Sigmoid colon (tissue), 7 donors: ENCODE data around the gene PKHD1. TPM values are rescaled to one million over a fixed set of nuclear protein-coding genes. Genes with fewer than 3 reads are reported as not detected.

Experiments used
- DNase-seq: peaks from one replicate; pipeline ENCODE4 v3.0.0-alpha.2; 2019
- H3K27ac ChIP-seq, 4 donors: fragments of 200-600 bp; sonication (generic); one replicate each; pipeline ENCODE4 v1.5.1; 2016 to 2019; ENCODE audit warnings: mild to moderate bottlenecking in 1 of 4
- H3K27me3 ChIP-seq, 3 donors: fragments of 200-600 bp; sonication (generic); one replicate each; pipeline ENCODE4 v1.5.1; 2019; ENCODE audit warnings: mild to moderate bottlenecking in 1 of 3
- H3K36me3 ChIP-seq, 4 donors: fragments of 200-600 bp; sonication (generic); one replicate each; pipeline ENCODE4 v1.5.1; 2016 to 2019
- H3K4me1 ChIP-seq, 4 donors: fragments of 200-600 bp; sonication (generic); one replicate each; pipeline ENCODE4 v1.5.1; 2017 to 2019
- H3K4me3 ChIP-seq, 4 donors: fragments of 200-600 bp; sonication (generic); one replicate each; pipeline ENCODE4 v1.5.1; 2017 to 2019; ENCODE audit warnings: mild to moderate bottlenecking in 2 of 4, moderate library complexity in 1 of 4
- H3K9me3 ChIP-seq, 4 donors: fragments of 200-600 bp in 3 of 4; sonication (generic) in 3 of 4; one replicate each; pipeline versions ENCODE4 v1.5.1 to v1.6.1; 2013 to 2019
- CTCF ChIP-seq, 4 experiments: fragments of 450-650 bp in 3 of 4; fragments of 200-600 bp in 1 of 4; IDR thresholded peaks; one replicate each; pipeline ENCODE4 v1.5.1; 2016 to 2019; ENCODE audit warnings: antibody characterized with exemption in 4 of 4, mild to moderate bottlenecking in 3 of 4, moderate library complexity in 2 of 4
- EP300 ChIP-seq, 4 donors: sonication (generic); formaldehyde crosslinking; IDR thresholded peaks; one replicate each; pipeline ENCODE4 v1.6.1; 2017; ENCODE audit warnings: antibody characterized with exemption in 4 of 4
- POLR2A ChIP-seq, 2 donors: fragments of 450-650 bp; IDR thresholded peaks; one replicate each; pipeline ENCODE4 v1.6.1; 2016; ENCODE audit warnings: antibody characterized with exemption in 2 of 2, mild to moderate bottlenecking in 2 of 2, moderate library complexity in 2 of 2
- POLR2AphosphoS5 ChIP-seq, 4 donors: sonication (generic); formaldehyde crosslinking; IDR thresholded peaks; one replicate each; pipeline ENCODE4 v1.6.1; 2017; ENCODE audit warnings: antibody characterized with exemption in 4 of 4
- WGBS, 2 donors: extraction: QIAGEN DNeasy Blood & Tissue Kit; methylation state at CpG; one replicate each; pipeline ENCODE4 v1.1.7; 2013; 5-methylcytosine and 5-hydroxymethylcytosine counted together
- intact Hi-C: fragments of 100-400 bp; cut with DNase I; formaldehyde crosslinking; loops from one replicate; pipeline ENCODE4 v1.15.1; 2023
- polyA plus RNA-seq, 3 donors: library from polyadenylated mRNA; stranded (reverse); fragments of 200-250 nt; gene quantifications; one replicate each; pipeline ENCODE4 v1.2.3, GENCODE V29; 2013
- total RNA-seq, 4 donors: library from RNA; depleted of rRNA; stranded (reverse); fragments of >200 nt; gene quantifications; one replicate each; pipeline ENCODE4 v1.1.0, GENCODE V29; 2016
- donor health status: healthy with polysubstance abuse.
- donor health status: Bipolar disorder and iron deficiency.
- donor health status: healthy.

The PKHD1 gene
- total and polyA plus RNA-seq, 7 donors, result under 0.01 to 0.66 (median under 0.01) TPM; not detected in 2

- DNase-seq, result no peak
- H3K27ac ChIP-seq, result no peak overlapping the region
- no peaks in the 10 kb centered on the region for H3K4me1 ChIP-seq
- no peaks in the 10 kb centered on the region for H3K9me3 ChIP-seq
- no peaks in the 10 kb centered on the region for H3K27me3 ChIP-seq
- no peak overlapping the region for H3K4me3 ChIP-seq
- H3K36me3 ChIP-seq, result no peaks in the 10 kb centered on the region
- TF ChIP-seq POLR2A (IDR thresholded peaks at IDR 0.05) (no peak), CTCF (IDR thresholded peaks at IDR 0.05) (no peak), EP300 (IDR thresholded peaks at IDR 0.05) (no peak), POLR2AphosphoS5 (IDR thresholded peaks at IDR 0.05) (no peak)
- WGBS, 2 donors, result 50 to 57% methylated on average over 1 of the region's 1 CpG
- intact Hi-C loops, result no loop called here
Observed at GRCh38 chr6:51830666-51831065, 256.7 kb downstream of the PKHD1 start.

GRCh38 chr6:51827580-51827979 is 259.8 kb downstream of the PKHD1 start:
- DNase-seq, result no peak
- no peaks in the 10 kb centered on the region for H3K4me1 ChIP-seq
- intact Hi-C loops, result no loop called here
- no peak overlapping the region for H3K4me3 ChIP-seq
- no peaks in the 10 kb centered on the region for H3K36me3 ChIP-seq
- no peak overlapping the region for H3K27ac ChIP-seq
- TF ChIP-seq POLR2AphosphoS5 (IDR thresholded peaks at IDR 0.05), result no peak
- no peak for TF ChIP-seq POLR2A (IDR thresholded peaks at IDR 0.05)
- TF ChIP-seq CTCF (IDR thresholded peaks at IDR 0.05), result no peak
- TF ChIP-seq EP300 (IDR thresholded peaks at IDR 0.05), result no peak
- no peaks in the 10 kb centered on the region for H3K9me3 ChIP-seq
- H3K27me3 ChIP-seq, result no peaks in the 10 kb centered on the region
- 58 to 80% methylated on average over 1 of the region's 1 CpG for WGBS, 2 donors

GRCh38 chr6:51824940-51825339 is 262.5 kb downstream of the PKHD1 start:
- intact Hi-C loops, result no loop called here
- TF ChIP-seq CTCF (IDR thresholded peaks at IDR 0.05), result no peak
- no peak for TF ChIP-seq POLR2A (IDR thresholded peaks at IDR 0.05)
- no peak for TF ChIP-seq POLR2AphosphoS5 (IDR thresholded peaks at IDR 0.05)
- no peak for TF ChIP-seq EP300 (IDR thresholded peaks at IDR 0.05)
- Histone ChIP-seq H3K36me3 (no peaks in the 10 kb centered on the region), H3K27ac (no peak overlapping the region), H3K9me3 (no peaks in the 10 kb centered on the region), H3K27me3 (no peaks in the 10 kb centered on the region), H3K4me3 (no peak overlapping the region), H3K4me1 (no peaks in the 10 kb centered on the region)
- DNase-seq, result no peak

DNA sequence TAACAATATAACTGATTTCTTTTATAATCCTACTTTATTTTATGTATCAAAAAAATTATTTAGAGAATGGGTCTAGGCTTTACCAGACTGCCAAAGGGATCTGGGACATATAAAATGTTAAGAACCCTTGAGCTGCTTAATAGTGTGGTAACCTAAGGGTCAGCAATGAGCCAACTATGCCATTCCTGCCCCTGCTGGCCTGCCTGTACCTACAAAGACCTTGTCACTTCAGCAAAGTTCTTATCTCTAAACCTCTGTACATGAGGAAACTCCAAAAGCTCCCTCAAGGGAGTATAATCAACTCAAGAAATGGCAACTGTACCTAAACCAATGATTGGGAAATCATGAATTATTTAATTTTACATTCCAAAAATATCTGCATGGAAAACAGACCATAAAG is 266.9 kb downstream of the PKHD1 start:
- no peak for DNase-seq
- intact Hi-C loops, result no loop called here
- H3K27ac ChIP-seq, result no peak overlapping the region
- no peaks in the 10 kb centered on the region for H3K9me3 ChIP-seq
- H3K4me3 ChIP-seq, result no peak overlapping the region
- no peaks in the 10 kb centered on the region for H3K27me3 ChIP-seq
- no peaks in the 10 kb centered on the region for H3K4me1 ChIP-seq
- no peak for TF ChIP-seq POLR2AphosphoS5 (IDR thresholded peaks at IDR 0.05)
- TF ChIP-seq POLR2A (IDR thresholded peaks at IDR 0.05), result no peak
- no peak for TF ChIP-seq CTCF (IDR thresholded peaks at IDR 0.05)
- no peak for TF ChIP-seq EP300 (IDR thresholded peaks at IDR 0.05)
- no peaks in the 10 kb centered on the region for H3K36me3 ChIP-seq

- Histone ChIP-seq H3K36me3 (no peaks in the 10 kb centered on the region), H3K9me3 (no peaks in the 10 kb centered on the region), H3K4me1 (no peaks in the 10 kb centered on the region), H3K27me3 (no peaks in the 10 kb centered on the region), H3K4me3 (no peak overlapping the region), H3K27ac (no peak overlapping the region)
- WGBS, 2 donors, result 57 to 58% methylated on average over 6 of the region's 6 CpGs
- DNase-seq, result no peak
- TF ChIP-seq POLR2A (IDR thresholded peaks at IDR 0.05) (no peak), POLR2AphosphoS5 (IDR thresholded peaks at IDR 0.05) (no peak), CTCF (IDR thresholded peaks at IDR 0.05) (no peak), EP300 (IDR thresholded peaks at IDR 0.05) (no peak)
- intact Hi-C loops, result no loop called here
Observed at GRCh38 chr6:51818520-51819022, 268.8 kb downstream of the PKHD1 start.
